NB4 (cell line): ENCODE data around the gene ABRAXAS1.

ENCODE experiments used
- MYC ChIP-seq: IDR thresholded peaks from 2 replicates; pipeline ENCODE4 v1.6.1; 2011; ENCODE audit warnings: low read depth, low read length
- POLR2A ChIP-seq: IDR thresholded peaks from 2 replicates; pipeline ENCODE4 v1.6.1; 2011; ENCODE audit warnings: mild to moderate bottlenecking; ENCODE audit not compliant: insufficient read length; ENCODE audit errors: extremely low read depth
- TF ChIP-seq, protein P1 (sequence below): IDR thresholded peaks from one replicate; pipeline ENCODE4 v1.5.1; 2012; ENCODE audit warnings: low read depth, low read length
- TF ChIP-seq, protein P2 (sequence below): IDR thresholded peaks from 2 replicates; pipeline ENCODE4 v1.6.1; 2011; ENCODE audit warnings: low read depth, low read length

DNA sequence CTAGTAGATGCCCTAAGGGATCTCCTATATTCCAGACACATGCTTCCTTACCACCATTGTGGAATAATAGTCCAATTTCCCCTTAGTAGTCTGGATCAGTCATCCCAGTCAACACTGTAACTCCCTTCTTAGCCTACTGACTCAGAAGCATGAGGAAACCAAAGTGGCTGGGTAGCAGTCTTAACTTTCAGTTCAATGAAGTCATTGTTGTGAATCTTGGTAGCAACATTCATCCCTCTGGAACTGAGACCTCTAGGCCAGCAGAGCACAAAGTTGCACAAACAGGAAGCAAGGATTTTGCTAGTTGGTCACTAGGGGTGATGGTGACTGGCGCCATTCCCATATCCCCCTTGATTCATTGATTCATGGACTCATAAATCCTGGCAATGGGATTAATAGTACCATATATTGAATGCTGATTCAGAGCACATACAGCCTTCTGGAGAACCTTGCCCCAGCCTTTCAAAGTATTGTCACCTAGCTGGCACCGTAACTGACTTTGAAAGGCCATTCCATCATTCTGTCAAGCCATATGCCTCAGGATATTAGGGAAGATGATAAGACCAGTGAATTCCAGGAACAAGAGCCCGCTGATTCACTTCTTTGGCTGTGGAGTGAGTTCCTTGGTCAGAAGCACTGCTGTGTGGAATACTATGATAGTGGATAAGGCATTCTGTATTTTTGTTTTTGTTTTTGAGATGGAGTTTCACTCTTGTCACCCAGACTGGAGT, 31.3 kb upstream of the ABRAXAS1 start:
- TF ChIP-seq, protein P1, sequence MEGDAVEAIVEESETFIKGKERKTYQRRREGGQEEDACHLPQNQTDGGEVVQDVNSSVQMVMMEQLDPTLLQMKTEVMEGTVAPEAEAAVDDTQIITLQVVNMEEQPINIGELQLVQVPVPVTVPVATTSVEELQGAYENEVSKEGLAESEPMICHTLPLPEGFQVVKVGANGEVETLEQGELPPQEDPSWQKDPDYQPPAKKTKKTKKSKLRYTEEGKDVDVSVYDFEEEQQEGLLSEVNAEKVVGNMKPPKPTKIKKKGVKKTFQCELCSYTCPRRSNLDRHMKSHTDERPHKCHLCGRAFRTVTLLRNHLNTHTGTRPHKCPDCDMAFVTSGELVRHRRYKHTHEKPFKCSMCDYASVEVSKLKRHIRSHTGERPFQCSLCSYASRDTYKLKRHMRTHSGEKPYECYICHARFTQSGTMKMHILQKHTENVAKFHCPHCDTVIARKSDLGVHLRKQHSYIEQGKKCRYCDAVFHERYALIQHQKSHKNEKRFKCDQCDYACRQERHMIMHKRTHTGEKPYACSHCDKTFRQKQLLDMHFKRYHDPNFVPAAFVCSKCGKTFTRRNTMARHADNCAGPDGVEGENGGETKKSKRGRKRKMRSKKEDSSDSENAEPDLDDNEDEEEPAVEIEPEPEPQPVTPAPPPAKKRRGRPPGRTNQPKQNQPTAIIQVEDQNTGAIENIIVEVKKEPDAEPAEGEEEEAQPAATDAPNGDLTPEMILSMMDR, result no peak
- TF ChIP-seq POLR2A, result no peak
- TF ChIP-seq, protein P2, sequence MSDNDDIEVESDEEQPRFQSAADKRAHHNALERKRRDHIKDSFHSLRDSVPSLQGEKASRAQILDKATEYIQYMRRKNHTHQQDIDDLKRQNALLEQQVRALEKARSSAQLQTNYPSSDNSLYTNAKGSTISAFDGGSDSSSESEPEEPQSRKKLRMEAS, result no peak
- TF ChIP-seq MYC, result no peak
